GM19467 (cell line): ENCODE results near the gene LMX1A.

Experiments used
- ATAC-seq: cut with Tn5 transposase; IDR thresholded peaks from one replicate; pipeline ENCODE4 v1.9.1; 2021; ENCODE audit warnings: mild to moderate bottlenecking, moderate library complexity; ENCODE audit not compliant: unreplicated experiment

Gene LMX1A

DNA sequence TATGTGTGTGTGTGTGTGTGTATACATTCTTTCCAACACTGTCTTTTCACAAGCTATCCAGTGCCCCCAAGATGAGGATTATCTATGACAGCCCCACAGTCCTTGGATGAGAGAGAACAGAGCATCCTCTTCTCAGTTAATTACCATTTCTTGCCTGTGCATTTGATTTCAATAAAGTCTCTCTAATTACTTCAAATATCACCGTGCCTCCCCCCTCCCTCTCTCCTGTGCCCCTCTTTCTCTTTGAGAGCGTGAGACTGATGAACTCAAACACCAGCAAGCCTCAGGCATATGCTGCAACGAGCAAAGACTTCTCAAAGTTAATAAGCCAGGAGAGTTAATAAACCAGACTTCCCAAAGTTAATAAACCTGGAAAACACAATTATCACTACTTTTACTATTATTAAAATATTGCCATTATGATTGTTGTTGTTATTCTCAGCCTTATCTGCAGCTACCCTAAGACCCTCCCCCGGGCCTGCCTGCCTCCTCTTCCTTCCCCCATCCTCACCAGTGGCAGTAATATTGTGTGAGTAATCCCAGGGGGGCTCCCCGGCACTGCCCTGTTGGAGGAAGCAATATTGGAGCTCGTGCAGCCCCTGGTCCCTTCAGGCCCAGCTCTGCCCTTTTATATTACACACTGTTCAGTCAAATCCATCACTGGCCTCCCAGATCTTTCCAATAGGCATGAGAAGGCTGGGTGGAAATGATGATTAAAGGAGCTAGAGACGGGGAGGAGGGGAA, 30.9 kb downstream of the LMX1A start:
- ATAC-seq = no peak

DNA sequence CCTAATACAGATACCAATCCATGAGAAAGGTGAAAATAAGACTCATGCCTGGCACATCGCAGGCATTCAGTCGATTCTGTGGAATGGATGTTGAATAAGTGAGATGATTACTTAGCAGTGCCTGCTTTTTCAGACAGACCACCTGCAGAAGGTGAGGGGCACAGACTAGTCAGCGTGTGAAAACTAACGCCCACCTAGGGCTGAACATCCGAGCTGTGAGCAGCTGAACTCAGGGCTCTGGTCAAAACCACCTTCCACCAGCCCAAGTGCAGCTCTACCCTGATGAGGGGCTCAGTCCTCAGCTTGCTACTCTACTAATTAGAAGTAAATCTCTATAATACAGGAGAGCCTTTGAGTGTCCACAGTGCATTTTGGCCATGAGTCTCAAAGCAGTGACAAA, 32.5 kb downstream of the LMX1A start:
- ATAC-seq = no peak

DNA sequence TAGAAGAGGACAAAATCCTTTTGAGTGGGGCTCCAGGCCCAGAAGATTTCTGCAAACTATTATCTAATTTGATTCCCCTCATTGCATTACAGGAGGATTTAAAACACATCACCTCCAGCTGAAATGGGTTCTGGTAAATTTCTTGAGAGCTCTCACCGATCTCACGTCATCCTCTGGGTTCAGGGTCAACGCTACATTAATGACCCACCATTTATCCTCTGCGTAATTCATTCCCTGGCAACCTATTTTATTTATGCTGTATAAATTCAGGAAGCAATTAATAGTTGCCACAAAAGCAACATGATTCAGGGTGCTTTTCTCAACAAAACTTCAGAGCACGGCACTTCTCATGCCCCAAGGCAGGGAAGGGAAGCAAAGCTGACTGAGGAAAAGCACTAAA, 38.9 kb downstream of the LMX1A start:
- ATAC-seq = no peak

DNA sequence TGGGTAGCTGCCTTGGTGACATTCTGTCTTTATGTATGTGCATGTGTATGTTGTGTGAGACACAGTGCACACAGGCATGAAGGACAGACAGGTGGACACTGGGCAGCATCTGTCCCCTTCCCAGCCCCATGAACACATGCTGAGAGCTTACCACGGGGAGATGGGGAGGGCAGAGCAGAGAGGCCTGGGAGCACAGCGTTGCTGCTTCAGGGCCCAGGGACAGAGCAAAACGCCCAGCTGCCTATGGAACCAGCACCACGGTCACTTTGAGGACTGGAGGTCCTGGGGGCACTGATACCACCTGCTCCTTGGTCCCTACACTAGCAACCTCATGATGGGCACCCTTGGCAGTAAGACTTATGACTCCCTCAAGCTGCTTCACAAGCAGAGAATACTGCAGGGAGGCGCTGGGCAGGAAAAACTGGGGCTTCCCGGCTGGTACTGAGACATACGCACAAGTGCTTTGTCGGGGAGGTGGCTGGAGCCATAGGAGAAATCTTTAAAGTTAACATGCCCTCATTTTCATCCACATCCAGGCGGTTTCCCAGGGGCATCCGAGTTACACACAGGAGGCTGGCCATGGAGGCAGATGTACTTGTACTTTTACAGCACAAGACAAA, 40.3 kb downstream of the LMX1A start:
- ATAC-seq = no peak

DNA sequence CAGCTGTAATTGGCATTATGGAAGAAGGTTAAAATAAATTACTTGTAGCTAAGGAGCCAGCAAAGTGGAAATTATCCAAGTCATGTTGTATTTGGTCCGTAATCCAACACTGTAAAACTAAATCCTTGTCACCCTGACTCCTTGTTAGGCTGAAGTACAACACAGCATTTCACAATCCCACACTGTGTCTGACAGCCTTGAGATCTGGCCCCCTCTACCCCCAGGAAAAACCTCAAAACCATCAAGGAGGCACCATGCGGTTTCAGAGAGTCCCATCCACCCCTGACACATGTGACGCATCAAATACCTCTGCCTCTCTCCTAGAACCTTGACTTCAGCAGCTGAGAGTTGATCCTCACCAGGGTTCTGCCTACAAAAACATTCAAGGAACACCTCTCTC, 41.0 kb downstream of the LMX1A start:
- ATAC-seq = no peak

DNA sequence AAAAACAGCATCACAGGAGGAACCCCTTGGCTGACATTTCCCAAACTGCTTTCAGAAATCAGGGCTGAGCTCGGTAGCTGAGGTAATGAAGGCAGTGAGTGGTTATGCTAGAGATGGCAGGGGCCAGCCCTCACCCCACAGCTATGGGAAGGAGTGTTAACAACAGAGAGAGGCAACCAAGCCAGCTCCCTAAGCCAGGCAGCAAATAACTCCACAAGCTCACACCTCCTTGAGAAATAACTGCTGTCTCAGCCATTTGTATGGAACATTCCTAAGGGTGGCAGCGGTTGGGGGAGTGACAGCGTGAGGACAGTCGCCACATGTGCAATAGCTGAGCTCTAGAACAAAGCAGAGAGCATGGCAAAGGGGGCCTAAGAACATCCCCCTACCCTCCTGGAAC, 42.6 kb downstream of the LMX1A start:
- ATAC-seq = no peak

DNA sequence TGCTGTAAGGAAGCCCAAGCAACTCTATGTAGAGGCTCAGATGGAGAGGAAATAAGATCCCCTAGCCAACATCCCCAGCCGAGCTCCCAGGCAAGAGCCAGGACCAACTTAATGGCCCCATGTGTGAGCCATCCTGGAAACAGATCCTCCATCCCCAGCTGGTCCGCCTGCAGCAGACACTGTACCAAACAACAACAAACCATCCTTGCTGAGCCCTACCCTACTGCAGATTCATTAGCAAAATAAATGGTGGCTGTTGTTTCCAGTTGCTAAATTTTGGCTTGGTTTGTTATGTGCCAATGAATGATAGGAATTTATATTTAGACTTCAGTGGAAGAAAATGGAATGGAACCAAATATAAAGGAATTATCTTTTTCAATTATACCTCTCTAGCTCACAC, 43.9 kb downstream of the LMX1A start:
- no peak for ATAC-seq

DNA sequence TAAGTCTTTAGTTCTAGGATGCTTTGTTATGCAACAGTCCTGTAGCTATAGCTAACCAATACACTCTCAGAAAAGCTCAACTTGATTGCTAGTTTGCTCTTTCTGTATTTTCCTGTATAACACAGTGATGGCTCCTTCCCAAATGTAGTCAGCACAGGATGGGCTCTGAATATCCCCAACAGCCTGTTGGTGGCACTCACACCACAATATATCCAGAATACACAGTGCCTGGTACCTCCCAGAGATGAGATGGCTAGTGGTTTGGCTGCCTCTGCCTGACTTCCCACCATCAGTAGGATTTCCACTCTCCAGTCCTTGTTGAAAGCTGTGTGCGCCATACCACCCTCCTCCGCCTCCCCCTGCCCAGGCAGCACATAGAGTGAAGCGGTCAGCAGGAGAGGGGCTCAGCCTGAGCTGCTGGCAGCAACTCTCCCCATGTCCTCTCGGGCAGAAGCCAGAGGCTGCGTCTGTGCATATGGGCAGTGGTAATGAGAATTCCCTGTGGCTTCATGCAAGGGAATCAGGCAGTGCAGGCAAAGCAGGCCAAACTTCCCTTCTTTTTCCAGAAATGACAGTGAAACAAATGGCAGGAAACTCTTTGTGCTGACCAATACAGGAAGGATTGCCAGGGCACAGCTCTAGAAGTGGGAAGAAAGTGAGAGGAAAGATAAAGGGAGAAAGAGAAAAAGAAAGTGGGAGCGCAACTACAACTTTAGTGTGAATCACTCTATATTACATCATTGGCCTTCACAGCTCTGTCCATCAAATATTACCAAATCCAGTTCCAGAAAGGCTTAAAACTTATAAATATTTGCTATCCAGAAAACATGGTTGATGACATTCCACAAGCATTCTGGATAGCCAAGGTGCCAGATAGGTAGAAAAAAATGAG, 49.7 kb downstream of the LMX1A start:
- no peak for ATAC-seq

DNA sequence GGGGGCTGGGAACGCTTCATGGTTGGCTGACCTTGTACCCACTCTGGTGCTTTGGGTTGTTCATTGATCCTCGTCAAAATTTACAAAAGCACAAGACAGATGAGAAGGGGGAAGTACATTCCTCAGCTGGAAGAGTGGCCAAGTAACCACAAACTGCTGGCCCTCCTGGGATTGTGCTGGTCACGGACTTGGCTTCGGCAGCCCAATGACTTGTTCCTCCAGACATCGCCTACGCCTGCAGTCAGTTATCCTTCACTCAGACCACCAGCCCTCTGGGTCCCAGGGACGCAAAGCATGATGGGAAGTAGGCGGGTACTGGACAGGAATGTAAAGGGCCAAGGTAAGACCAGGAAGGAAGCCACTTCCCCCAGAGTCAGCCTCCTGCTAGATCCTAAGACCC, 53.1 kb downstream of the LMX1A start:
- ATAC-seq = no peak

DNA sequence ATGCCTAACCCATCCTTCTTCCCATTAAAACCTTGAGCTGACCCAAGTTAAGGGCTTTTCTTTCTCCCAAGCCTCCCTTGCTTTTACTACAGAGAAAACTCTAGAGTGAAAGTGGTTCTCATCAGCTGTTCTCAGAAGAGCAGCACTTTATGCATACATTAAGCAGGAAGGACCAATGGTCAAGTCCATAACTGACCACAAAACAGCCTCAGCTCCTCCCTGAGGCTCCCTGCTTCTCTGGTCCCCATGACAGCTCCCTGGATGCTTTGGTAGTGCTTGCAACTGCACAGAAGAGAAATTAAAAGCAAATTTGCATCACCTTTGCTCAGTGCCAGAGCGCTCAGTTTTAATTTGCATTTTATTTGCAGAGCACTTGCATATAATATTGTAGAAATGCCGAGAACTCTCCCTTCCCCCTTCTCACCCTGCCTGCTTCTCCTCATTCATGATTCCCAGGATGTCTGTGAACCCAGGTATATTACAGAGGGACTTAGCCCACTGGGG, 56.1 kb downstream of the LMX1A start:
- ATAC-seq = no peak

DNA sequence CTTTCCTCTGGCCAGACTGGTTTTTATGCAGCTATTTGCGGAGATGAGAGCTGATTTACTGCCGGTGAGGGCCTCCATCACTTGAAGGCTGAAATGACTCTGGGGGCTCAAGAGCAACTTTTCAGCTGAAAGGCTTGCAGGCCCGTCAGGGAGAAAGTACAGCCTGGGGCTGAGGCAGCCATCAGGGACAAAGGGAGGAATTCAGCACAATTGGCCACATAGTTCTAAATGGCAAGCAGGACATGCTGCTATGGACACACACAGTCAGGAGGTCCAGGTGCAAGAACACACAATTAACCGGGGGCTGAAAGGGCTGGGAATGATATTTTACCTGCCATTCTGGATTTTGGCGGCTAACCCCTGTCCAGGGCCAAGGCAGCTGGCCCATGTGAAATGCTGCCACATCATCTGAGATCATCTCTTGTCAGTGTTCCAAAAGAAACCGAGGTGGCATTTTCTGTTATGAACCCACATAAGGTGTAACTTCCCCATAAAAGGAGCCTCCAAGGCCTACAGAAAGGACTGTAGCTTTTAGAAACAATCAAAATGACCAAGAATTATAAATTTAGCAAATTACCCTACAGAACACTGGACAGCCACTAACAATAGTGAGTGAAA, 58.2 kb downstream of the LMX1A start:
- ATAC-seq = no peak

DNA sequence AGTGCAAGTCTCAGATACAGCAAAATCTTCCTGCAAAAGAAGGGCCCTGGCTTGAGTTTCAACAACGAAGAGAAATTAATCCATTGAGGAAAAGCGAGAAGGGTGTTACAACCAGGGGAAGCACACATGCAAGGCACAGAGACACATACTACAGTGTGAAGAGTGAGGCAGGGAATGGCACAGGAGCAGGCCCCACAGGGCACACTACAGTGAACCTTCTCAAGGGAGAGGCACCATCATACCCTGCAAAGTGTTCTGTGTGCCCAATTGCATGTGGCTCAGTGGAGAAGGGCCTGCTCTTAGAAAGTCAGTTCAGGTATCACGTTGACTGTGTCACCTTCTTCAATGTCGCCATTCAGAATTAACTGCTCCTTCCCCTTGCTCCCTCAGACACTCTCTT, 60.3 kb downstream of the LMX1A start:
- ATAC-seq = no peak

DNA sequence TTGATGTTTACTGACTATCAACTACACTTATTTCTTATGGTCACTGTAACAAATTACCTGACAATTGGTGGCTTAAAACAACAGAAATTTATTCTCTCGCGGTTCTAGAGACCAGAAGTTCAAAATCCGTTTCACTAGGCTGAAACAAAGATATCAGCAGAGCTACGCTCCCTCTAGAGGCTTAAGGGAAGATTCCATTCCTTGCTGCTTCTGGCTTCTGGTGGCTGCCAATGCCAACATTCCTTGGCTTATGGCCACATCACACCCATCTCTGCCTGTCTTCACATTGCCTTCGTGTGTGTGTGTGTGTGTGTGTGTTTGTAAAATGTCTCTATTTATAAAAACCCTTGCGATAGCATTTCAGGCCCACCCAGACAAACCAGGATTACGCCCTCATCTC, 66.4 kb downstream of the LMX1A start:
- ATAC-seq = no peak

DNA sequence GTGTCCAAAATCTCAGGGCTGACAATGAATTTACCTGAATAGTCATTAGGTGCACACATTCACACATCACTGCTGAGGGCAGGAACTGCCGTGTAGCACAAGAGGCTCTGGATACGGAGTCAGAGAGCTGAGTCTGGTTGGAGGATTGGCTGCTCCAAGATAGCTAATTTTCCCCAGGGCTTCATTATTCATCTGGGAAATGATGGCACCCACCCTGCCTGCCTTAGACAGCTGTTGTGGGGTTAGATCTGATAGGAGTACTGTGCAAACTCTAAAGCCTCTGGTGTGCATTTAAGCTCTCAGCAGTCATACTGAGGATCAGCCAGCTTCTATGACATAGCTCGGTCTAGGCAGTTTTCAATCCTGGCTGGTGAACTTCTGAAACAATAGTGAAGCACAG, 67.0 kb downstream of the LMX1A start:
- no peak for ATAC-seq

DNA sequence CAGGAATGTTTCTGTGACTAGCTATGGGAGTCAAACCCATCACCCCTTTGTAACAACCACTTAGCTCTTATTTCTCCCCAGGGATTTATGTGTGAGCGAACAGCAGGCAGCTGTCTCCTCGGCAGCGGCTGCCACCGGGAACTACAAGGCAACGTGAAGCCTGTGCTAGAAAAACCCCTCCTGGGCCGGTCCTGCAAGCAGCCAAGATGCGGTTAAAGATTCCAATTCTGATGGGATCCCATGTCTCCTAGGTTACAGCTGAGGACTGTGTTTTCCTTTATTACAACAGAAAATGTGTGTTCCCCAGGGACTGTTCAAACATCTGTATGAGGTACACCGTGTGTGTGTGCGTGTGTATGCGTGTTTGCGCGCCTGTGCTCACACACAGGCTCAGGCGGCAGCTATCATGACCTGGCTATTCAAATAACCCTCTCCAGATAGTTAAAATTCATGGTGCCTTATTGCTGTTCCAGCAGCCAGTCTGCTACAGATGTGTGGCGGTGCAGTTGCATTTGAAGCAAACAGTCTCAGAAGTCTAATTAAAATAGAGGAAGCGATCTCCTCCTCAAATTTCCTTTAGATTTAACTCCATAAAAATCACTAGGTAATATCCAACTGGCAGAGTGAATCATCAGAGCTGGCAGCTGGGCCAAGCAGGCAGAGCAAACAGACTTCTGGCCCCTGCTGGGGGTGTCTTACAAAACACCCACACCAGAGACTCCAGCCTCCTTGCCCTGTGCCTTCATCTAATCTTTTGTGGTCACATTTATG, 68.0 kb downstream of the LMX1A start:
- no peak for ATAC-seq

DNA sequence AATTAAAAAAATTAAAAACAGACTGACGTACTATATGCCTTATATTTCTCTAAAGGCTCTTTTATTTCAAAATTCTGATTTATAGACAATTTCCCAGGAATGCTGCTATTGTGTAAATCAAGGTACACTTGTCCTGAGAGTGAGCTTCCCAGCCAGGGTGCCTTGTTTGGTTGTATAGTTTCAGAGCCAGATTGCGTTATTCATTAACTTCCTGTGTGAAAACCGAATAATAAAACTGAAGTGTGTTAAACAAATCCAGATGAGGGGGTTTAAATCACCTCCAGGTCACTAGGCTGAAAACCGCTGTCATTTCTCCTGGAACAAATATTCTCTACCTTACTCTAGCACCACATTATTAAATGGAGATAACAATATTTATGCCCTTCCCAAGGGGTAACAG, 68.7 kb downstream of the LMX1A start:
- no peak for ATAC-seq

DNA sequence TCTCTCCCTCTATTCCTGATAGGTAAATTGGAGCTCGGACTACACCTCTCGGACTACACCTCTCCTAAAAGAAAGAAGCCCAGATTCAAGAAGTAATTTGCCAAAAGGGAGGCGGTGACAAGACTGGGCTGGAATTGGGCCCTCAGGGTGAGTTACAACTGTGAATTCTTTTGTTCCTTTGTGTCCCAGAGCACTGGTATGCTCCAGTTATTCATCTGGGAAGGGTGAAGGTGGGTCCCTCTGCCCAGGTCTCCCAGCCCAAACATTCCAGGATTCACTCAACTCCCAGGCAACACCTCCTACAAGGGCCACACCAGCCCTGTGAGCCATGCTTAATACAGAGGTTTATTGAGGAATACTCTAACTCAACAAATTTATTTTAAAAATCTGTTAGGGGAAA, 69.2 kb downstream of the LMX1A start:
- no peak for ATAC-seq

DNA sequence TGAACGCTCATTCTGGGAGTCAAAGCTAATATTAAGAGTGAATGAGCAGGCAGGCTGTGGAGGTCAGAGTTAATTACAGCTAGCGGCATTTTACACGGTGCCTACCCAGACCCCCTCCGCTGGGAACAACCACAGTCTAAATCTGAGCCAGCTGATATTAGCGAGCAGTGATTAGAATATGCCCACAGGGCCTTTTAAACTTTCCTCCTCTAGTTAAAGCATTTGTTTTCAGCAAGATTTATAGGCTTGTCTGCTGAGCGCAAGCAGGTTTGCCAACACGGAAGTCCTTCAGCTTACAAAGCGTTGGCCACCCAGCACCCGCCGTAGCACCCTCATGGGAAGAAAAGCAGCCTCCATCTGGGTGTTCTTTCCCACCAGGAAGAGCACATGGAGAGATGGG, 72.1 kb downstream of the LMX1A start:
- ATAC-seq = no peak

DNA sequence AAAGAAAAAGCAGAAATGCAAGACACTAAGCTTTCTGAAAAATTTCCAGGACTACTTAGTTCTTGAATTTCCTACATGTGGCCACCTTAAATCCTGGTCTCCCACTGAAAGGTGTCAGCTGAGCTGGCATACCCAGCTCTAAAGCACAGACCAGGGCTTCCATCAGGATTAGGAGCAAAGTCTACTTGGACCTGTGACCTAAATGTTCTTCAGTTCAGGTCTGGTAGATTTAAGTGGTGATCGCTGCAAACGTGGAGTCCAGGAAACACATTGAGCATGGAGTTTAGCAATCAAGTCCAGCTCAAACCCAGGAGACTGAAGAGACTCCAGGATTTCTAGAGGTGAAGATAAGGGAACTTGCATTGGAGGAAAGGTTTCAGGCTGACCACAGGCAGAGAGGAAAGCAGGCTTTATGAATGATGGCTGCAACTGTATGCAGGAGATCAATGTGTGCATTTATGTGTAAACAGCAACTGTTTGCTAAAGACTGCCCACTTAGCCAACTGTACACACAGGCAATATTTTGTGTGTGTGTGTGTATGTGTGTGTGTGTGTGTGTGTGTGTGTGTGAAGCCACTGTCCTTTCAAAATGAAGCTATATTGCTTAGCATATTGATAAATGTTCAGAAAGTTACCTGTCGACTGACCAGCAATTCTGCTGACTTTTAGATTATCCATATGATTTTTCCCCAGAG, 75.2 kb downstream of the LMX1A start:
- no peak for ATAC-seq

DNA sequence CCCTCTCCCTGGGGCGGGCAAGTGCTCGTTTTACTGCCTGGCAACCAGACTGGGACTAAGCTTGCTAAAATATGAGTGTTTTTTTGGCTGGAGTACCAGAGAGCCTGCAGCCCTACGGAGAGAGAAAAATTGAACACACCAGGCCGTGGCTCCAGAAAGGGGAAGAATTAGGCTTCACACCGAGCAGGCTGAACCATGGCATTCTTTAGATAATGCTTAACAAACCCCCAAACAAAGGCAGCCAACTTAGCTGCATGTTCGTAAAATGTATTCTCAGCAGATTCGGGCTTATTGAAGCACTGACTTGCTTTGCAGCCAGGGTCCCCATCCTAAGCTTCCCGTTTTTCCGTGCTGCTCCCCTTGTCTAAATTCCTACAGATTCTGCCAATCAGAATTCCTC, 76.6 kb downstream of the LMX1A start:
- ATAC-seq = no peak
